Hypothalamus (tissue), 51 donors: ENCODE measurements around the gene FGF12.

Experiments used
- DNase-seq, 51 donors: peaks; one replicate each; lab custom pipeline; 2025; lab: John Stamatoyannopoulos, UW

FGF12 gene

DNA sequence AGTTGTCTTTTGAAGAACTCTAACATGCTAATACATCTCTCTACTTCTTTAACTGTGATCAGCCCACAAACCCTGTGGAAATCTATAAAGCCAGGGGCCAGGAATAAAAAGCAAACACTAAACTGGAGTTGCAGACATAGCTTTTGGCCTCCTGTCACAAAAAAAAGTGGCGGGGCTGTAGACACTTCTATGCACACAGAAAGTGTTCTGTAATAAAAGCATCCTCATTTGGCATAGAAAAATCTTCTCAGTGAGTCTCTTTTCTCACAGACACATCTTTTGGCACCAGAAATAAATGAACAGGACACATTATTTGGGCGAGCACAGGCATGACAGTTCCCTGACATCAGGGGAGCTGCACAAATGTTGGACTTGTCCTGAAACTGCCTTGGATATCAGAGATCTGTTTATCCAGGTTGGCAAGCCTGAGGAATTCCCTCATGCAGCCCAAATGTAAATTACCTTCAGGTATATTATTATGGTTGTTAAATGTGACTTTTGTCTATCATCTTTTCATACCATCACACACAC lies 355.4 kb downstream of the FGF12 start:
- DNase-seq, result peak in 1 of 51 donors; percentile 10

GRCh38 chr3:192367616-192368015 lies 359.7 kb downstream of the FGF12 start:
- DNase-seq, result no peak

DNA sequence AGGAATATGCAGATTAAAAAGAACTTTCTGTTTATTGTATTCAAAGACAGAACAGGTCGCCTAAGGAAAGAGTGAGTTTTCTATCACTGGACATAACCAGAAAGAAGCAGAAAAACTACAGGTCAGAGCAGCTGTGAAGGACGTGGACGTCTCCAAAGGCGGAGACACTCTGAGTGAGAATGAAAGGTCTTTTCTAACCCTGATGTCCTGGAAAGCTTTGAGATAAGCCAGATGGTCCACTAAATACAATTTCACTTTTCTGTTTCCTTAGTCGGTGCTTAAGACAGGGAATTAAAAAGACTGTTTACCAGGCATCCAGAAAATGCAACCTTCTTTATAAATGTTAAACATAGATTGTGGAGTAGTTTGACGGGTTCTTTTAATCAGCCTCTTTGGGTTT lies 360.4 kb downstream of the FGF12 start:
- no peak for DNase-seq

DNA sequence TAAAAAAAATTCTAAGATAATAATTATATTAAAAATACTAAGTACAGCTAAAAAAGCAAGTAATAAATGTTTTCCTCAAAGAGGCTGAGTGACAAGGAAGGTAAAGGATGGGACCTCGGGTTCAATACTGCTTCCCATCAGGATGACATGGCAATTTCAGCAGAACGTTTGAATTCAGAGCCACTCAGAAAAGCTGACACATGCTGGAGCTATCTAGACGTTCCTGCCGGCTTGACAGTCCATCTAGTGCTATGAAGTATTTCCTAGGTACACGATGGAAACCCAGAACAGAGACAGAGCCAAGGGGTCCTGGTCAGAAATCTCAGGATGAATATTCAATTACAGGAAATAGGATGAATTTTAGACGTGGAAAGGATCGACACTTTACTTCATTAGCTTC lies 361.8 kb downstream of the FGF12 start:
- DNase-seq, result no peak

DNA sequence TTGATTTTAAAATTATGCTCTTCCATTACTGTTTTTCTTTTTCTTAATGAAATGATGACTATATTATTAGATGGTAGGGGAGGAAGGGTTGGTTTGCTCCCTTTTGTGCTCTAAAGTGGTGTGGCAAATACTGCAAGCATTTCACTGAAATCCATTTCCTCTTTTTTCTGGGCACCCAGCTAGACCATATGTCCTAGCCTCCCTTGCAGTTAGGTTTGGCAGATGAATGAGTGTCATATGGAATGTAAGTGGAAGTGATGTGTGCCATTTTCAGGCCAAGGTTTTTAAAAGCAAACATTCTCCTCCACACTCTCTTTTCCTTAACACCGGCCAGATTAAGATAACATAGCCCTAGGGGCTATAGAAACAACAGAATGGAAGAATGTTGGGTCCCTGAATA lies 363.0 kb downstream of the FGF12 start:
- DNase-seq, result no peak

DNA sequence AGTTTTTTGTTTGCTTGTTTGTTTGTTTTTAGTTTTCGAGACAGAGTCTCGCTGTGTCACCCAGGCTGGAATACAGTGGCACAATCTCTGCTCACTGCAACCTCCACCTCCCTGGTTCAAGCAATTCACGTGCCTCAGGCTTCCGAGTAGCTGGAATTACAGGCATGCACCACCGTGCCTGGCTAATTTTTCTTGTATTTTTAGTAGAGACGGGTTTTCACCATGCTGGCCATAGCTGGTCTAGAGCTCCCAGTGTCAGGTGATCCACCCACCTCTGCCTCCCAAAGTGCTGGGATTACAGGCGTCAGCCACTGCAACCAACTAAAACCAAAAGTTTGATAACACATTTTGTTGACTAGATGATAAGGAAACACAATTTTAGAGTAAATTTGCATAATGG lies 372.7 kb downstream of the FGF12 start:
- DNase-seq, result no peak

DNA sequence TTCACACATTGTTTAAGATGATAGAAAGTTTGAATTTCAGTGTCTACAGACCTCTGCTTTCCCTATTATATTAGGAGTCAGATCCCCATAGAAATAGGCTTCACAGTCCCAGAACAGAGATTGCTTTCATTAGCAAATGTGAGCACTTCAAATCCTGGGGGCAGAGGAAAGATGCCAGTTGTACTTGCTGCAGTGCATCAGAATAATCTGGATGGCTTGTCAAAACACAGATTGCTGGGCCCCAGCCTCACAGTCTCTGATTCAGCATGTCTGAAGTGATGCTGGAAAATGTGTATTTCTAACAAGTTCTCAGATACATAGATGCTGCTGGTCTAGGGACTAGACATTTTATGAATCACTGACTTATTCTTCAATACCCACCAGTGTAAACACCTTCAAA lies 375.2 kb downstream of the FGF12 start:
- DNase-seq, result peak in 10 of 51 donors; percentile 2 to 41 (median 16)

GRCh38 chr3:192351441-192351840 lies 375.9 kb downstream of the FGF12 start:
- no peak for DNase-seq

GRCh38 chr3:192340031-192340430 lies 387.3 kb downstream of the FGF12 start:
- no peak for DNase-seq

- no peak for DNase-seq
These were observed 388.1 kb downstream of the FGF12 start for GRCh38 chr3:192339214-192339613.

GRCh38 chr3:192336286-192336685 lies 391.1 kb downstream of the FGF12 start:
- no peak for DNase-seq

DNA sequence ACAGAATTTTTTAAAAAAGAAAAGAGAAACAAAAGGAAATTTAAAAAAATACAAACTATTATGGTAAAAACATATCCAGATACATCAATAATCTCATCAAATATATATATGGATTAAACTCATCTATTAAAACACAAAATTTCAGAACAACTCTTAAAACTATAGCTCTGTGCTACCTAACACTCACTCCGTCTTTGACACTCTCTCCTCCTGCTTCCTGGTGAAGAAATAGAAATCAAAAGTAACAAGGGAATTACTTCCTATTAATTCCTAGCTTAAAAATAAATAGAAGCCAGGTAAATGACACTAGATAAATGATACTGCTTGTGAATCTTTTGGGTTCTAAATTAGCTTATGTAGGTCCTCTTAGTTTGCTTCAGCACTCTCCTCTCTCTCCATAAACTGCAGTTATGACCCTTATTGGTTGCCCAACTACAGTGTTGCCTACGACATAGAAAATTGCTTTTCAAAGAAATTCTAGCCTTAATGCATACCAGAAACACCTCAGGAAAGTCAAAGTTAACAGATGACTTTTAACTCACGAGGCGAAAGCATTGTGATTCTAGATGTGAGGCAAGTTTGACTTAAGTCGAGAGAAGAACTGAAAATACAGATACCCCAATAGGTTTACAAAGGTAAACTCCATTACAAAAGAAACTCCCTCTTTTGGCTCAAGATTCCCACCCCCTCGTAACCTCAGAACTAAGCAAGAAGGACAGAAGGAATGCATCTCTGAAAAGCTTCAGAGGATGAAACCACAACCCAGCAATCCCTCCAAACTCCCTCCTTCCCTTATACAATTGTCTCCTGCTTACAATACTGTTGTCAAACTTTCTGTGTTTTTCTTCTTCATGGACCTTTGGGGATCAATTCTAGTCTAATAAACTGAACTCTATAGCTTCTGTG lies 394.7 kb downstream of the FGF12 start:
- no peak for DNase-seq

GRCh38 chr3:192331749-192332385 lies 395.5 kb downstream of the FGF12 start:
- DNase-seq, result no peak

- no peak for DNase-seq
These were observed 400.7 kb downstream of the FGF12 start for GRCh38 chr3:192326656-192327055.

DNA sequence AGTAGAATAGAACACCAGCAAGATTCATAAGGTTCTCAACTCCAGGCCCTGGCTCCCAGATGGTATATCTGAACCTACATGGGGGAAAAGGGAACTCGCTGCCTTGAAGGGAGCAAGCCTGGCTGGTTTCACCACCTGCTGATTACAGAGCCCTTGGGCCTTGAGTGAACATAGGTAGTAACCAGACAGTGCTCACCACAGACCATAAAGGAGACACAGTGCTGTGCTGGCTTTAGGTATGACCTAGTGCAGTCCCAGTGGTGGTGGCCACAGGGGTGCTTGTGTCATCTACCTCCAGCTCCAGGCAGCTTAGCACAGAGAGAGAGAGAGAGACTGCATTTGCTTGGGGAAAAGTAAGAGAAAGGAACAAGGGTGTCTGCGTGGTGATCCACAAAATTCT lies 409.8 kb downstream of the FGF12 start:
- no peak for DNase-seq

- DNase-seq, result no peak
These were observed 413.7 kb downstream of the FGF12 start for GRCh38 chr3:192313605-192314004.

DNA sequence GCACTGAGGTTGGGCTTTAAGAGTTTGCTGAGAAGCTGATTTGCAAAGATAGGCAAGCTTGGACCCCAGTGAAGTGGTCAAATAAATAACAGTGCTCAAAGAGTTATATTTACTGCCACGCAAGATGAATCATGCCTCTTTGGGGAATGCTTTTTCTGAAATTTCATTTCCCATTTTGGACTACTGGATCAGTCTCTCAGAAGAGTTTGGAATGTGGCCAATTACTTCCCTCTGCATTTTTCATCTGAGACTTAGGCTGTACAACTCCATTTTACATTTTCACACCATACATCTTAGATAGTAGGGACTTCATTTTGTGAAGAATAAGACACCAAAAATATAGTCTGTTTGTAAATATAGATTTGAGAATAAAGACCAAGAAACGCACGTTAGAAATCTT lies 419.7 kb downstream of the FGF12 start:
- DNase-seq, result no peak

DNA sequence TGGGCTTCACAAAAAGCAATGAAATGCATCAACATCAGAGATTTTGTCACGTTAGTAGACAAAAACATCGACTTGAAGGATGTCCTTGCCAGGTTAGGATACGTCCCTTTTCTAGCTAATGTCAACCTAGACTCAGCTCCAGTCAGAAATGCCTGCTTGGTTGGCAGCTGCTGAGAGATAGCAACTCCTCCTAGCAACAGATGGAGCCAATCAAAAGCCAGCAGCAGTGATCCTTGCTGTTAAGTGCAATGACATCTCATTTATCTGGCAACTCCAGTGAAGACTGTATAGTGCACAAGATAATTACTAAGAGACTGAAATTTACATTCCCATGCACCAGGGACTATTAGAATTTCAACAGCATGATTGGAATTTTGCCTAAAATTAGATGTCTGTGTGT lies 424.1 kb downstream of the FGF12 start:
- peak in 5 of 51 donors; percentile 1 to 5 (median 1) for DNase-seq

GRCh38 chr3:192302721-192303120 lies 424.6 kb downstream of the FGF12 start:
- DNase-seq, result no peak

- no peak for DNase-seq
These were observed 427.4 kb downstream of the FGF12 start for GRCh38 chr3:192299921-192300320.

- no peak for DNase-seq
These were observed 430.5 kb downstream of the FGF12 start for GRCh38 chr3:192296845-192297244.
